ENCODE results near the gene AMPD1. TPM values are rescaled to one million over a fixed set of nuclear protein-coding genes. Genes with fewer than 3 reads are reported as not detected.

Gene AMPD1
- total RNA-seq: not detected

DNA sequence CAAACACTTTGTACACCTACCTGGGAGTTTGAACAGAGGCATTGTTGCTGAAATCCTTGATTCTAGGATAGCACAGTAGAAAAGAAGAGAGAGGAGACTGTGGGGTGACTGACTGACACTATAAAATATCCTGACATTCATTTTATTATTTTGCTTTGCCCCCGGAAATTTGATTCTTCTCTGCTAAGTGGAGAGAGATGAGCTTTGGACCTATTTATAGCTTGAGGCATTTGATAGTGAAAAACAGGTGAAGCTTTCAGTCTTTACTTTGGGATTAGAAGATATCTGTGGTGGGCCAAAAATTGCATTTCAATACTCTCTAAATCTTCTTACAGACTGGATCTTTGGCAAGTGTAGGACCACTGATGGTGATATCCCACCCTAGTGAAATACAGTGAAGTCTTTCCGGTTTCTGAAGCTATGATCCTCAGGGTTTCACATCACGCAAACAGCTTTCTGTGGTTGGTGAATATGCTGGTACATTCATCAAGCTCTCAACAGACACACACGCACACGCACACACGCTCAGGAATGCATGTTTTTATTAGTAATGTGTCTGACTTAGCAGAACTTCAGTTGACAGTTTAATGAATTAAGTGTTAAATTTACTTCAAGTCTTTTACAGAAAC, at the start of gene AMPD1:
AMPD1 (minus strand) TSS at position 117 of the 629 bp plus-strand sequence; CDS start at position 42, 75 bp downstream.
- no peak for DNase-seq (ENCODE audit: low read depth in 2 of 3, low spot score in 2 of 3)

DNA sequence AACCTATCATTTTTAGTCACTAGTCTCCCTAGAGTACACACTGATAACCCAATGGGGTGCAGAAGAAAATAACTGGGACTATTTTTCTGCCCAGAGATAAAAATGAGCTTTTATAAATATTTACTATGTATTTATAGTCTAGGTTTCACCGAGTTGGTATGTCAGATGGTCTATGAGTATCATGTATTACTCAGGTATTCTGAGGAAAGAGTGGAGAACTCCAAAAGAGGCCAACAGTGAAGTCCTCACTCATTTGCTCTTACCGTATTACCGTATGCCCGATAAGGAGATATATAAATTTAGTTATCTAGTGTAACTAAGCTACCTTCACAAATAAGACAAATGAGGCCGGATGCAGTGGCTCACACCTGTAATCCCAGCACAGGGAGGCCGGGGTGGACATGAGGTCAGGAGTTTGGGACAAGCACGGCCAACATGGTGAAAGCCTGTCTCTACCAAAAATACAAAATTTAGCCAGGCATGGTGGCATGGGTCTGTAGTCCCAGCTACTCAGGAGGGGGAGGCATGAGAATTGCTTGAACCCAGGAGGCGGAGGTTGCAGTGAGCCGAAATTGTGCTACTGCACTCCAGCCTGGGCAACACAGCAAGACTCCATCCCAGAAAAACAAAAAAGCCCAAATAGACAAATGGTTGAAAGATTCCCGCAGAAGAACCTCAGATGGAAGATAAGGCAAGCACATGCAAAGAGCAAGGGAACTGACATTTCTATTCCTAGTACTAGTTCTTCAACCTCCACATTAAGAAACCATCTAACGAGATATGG, 46.8 kb upstream of the AMPD1 start:
- DNase-seq (ENCODE audit: low read depth in 2 of 3, low spot score in 2 of 3): no peak

- DNase-seq (ENCODE audit: low read depth in 2 of 3, low spot score in 2 of 3): no peak
Measured at GRCh38 chr1:114740331-114740730, 45.0 kb upstream of the AMPD1 start.

DNA sequence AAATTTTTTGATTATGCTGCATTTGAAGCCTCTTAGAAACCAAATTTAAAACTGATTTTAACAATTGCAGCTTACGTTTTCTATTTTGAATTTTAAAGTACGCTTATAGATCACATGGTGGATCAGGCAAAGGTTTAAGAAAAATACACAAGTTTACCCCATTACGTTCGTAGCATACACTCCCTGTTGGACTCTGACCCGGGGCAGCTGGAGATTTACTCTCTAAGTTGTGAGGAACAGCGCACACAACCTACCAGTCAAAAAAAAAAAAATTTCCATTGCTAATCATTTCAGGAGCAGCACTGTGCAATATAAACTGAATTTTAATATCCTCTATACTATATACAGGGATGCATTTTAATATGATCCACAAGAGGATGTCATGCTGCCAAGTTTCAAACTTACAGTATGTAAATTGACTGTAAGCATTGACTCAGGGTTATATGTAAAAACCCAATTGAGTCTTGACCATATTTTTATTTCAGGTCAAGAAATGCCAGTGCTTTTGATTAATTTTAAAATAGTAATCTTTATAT, 42.0 kb upstream of the AMPD1 start:
- no peak for DNase-seq (ENCODE audit: low read depth in 2 of 3, low spot score in 2 of 3)

GRCh38 chr1:114735479-114735878, 40.1 kb upstream of the AMPD1 start:
- no peak for DNase-seq (ENCODE audit: low read depth in 2 of 3, low spot score in 2 of 3)

DNA sequence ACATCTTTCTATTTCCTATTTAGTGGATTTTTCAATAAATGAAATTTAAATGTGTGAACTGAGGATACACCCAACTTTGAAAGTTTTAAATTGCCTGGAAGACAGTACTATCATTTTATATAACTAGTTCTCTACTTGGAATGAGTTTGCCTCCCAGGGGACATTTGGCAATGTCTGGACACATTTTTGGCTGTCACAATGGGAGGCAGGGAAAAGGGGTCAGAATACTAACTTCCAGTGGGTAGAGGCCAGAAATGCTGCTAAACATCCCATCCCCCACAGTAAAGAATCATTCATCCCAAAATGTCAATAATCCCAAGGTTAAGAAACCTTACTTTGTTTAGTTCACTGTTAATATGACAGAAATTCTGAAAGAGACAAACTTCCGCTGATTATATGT, 34.4 kb upstream of the AMPD1 start:
- no peak for DNase-seq (ENCODE audit: low read depth in 2 of 3, low spot score in 2 of 3)

DNA sequence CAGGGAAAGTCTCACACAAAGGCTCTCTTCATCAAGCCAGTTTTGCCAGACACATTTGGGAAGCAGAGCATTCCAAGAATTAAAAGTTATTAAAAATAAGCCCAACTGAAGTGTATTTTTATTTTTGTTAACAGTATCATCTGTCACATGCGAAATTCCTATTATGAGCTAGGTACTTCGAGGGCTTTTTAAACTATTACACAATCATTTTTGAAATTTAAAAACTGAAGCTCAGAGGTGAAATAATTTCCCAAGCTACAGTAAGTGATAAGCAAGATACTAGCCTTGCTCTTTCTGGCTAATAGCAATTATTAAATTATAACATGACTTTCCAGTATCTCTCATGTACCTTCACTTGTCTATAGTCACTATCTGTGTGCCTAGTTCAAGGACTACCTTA, 33.2 kb upstream of the AMPD1 start:
- no peak for DNase-seq (ENCODE audit: low read depth in 2 of 3, low spot score in 2 of 3)

- no peak for DNase-seq (ENCODE audit: low read depth in 2 of 3, low spot score in 2 of 3)
Measured at GRCh38 chr1:114725230-114725629, 29.9 kb upstream of the AMPD1 start.

- DNase-seq (ENCODE audit: low read depth in 2 of 3, low spot score in 2 of 3): no peak
Measured at GRCh38 chr1:114723915-114724314, 28.6 kb upstream of the AMPD1 start.

DNA sequence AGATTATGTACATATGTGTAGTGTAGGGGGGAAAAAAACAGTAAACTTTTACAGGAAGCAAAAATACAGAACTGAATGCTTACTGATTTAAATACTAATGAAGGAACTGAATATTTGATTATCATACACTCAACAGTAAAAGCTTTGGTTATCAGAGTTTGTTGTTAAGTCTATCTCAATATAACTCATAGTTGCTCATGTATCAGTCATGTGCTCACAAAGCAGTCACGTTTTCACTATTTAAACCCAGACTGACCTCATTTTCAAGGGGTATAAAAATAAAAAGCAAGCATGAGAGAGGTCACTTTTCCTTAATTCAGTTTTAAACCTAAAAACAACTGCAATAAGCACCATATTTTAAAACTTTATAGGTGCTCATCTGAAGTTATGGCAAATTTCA, 28.1 kb upstream of the AMPD1 start:
- DNase-seq (ENCODE audit: low read depth in 2 of 3, low spot score in 2 of 3): no peak

DNA sequence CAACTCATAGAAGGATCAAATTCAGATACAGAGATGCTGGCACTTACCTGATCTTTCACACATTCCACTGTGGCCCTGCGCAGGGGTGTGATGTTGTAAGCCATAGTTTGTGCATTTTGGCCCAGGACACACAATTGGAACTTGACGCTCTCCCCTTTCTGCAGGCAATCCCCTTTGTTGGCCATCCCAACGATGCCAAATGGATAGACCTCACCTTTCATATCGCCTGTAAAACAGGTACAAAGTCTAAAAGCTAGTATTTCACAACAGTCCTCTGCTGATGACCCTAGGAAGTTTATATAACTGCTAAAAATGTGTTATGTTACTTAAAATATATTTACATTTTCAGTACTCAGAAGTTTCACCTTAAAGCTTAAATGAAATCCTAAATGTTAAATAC, 25.1 kb upstream of the AMPD1 start:
- no peak for DNase-seq (ENCODE audit: low read depth in 2 of 3, low spot score in 2 of 3)

GRCh38 chr1:114719424-114719787, 24.1 kb upstream of the AMPD1 start:
- no peak for DNase-seq (ENCODE audit: low read depth in 2 of 3, low spot score in 2 of 3)

- DNase-seq (ENCODE audit: low read depth in 2 of 3, low spot score in 2 of 3): no peak
Measured at GRCh38 chr1:114718661-114719423, 23.5 kb upstream of the AMPD1 start.

DNA sequence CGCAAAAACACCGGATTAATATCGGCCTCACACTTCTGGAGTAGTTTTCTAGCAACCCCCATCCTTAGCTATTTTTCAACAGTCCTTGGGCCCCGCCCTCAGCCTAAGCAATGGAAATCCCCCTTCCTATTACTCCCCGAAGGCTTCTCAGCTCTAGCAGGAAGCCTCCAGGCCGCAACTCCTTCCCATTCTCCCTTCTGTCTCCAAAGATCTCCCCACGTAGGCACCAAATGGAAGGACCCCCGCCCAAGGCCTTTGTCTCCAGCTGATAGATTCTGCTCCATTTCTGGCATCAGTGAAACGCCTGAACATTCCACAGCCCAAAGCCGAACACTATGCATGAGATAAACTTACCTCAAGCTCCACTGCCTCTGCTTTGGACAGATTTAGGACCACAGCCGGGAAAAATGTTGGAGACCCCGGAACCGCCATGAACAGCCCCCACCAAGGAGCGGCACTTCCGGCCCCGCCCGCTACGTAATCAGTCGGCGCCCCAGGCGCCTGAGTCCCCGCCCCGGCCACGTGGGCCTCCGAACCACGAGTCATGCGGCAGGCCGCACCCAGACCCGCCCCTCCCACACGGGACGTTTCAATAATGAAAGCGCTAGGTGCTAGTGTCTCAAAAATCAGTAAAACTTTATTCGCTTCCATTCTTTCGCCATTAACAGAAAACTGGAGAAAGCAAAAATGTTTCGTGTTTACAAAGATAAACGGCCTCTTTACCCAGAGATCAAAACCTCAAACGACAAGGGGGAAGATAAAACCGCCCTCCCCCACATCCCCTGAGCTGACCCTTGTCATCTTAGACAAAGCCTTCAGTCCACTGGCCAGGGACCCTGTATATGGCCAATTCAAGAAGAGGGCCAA, 21.2 kb upstream of the AMPD1 start, which contains the start of gene NRAS:
NRAS (minus strand) TSS at position 468 of the 867 bp plus-strand sequence. CDS start 611 bp downstream, outside the sequence.
- DNase-seq (ENCODE audit: low read depth in 2 of 3, low spot score in 2 of 3): peak; percentile 86 to 97 (median 95)

DNA sequence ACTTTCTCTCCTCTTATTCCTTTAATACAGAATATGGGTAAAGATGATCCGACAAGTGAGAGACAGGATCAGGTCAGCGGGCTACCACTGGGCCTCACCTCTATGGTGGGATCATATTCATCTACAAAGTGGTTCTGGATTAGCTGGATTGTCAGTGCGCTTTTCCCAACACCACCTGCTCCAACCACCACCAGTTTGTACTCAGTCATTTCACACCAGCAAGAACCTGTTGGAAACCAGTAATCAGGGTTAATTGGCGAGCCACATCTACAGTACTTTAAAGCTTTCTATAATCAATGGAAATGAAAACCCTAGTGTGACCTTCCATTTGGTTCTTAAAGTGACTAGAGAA, 20.6 kb upstream of the AMPD1 start:
- peak in 1 of 3 donors; percentile 2 for DNase-seq (ENCODE audit: low read depth in 2 of 3, low spot score in 2 of 3)

- no peak for DNase-seq (ENCODE audit: low read depth in 2 of 3, low spot score in 2 of 3)
Measured at GRCh38 chr1:114712977-114713376, 17.6 kb upstream of the AMPD1 start.

GRCh38 chr1:114710360-114710759, 15.0 kb upstream of the AMPD1 start:
- no peak for DNase-seq (ENCODE audit: low read depth in 2 of 3, low spot score in 2 of 3)

- no peak for DNase-seq (ENCODE audit: low read depth in 2 of 3, low spot score in 2 of 3)
Measured at GRCh38 chr1:114707604-114708003, 12.3 kb upstream of the AMPD1 start.

DNA sequence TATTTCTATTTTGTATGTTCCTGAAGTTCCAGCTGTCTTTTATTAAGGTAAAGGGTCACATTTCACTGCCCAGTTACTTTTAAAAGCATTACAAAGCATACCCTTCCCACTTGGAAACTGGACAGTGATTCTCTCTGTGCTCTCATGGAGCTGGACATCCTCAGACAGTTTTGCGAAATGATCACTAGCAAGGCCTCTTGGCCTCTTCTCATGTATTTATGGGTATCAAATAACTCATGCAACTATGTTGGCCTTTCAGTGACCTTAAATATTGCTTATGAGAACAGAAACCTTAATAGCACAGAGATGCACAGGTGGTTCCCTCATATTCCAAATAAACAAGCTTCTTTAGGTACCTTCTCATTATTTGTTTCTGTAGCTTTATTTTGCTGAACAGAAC, 7.9 kb upstream of the AMPD1 start:
- no peak for DNase-seq (ENCODE audit: low read depth in 2 of 3, low spot score in 2 of 3)

- DNase-seq (ENCODE audit: low read depth in 2 of 3, low spot score in 2 of 3): no peak
Measured at GRCh38 chr1:114702737-114703136, 7.4 kb upstream of the AMPD1 start.
